ENCODE results near the gene COL1A1. TPM values are rescaled to one million over a fixed set of nuclear protein-coding genes. Genes with fewer than 3 reads are reported as not detected.

COL1A1 gene
- total RNA-seq, 1 experiment from 2014 or later: 104 TPM

- Histone ChIP-seq H4K5ac (ENCODE audit: insufficient read length, low read depth, low read length) (no peak overlapping the region), H3K9me3 (ENCODE audit: control insufficient read depth, low read depth, low read length) (no peaks in the 10 kb centered on the region), H2BK20ac (ENCODE audit: low read depth, low read length, poor library complexity, severe bottlenecking) (no peak overlapping the region), H3K23me2 (ENCODE audit: insufficient read length, low read depth, low read length, poor library complexity, severe bottlenecking) (peaks cover 4% of the 10 kb centered on the region), H2AK5ac (ENCODE audit: insufficient read length, low read length) (no peak overlapping the region), H3K9ac (ENCODE audit: extremely low read depth, insufficient read length, low read length) (no peak overlapping the region), H3K23ac (ENCODE audit: insufficient read length, low read depth, low read length) (no peak overlapping the region), H3T11ph (ENCODE audit: low read length) (no peak overlapping the region), H3K27ac (ENCODE audit: insufficient read length, low read depth, low read length) (no peak overlapping the region), H3K79me1 (ENCODE audit: insufficient read depth, low read depth, low read length, poor library complexity, severe bottlenecking) (no peaks in the 10 kb centered on the region), H4K8ac (replicated peaks; ENCODE audit: insufficient read length, low read depth, low read length) (no peak overlapping the region), H2BK120ac (ENCODE audit: low read depth, low read length, poor library complexity, severe bottlenecking) (no peak overlapping the region), H3K14ac (ENCODE audit: insufficient read depth, low read length) (no peak overlapping the region), H2BK5ac (ENCODE audit: insufficient read length, low read length) (no peak overlapping the region), H4K91ac (ENCODE audit: insufficient read length, low read depth, low read length) (no peak overlapping the region), H2AFZ (ENCODE audit: low read length) (no peak overlapping the region), H3K18ac (ENCODE audit: insufficient read length, low read depth, low read length) (no peak overlapping the region), H2BK12ac (ENCODE audit: insufficient read length, low read depth, low read length) (no peak overlapping the region), H3K79me2 (ENCODE audit: insufficient read depth, low read length) (no peaks in the 10 kb centered on the region), H3K27me3 (ENCODE audit: insufficient read depth, low read length) (no peaks in the 10 kb centered on the region), H3K4ac (ENCODE audit: low read depth, low read length) (no peak overlapping the region), H3K4me1 (ENCODE audit: insufficient read depth, low read length) (peaks cover 2% of the 10 kb centered on the region; the same call in 1 of the 2 replicates), H4K20me1 (ENCODE audit: control insufficient read depth, insufficient read depth, insufficient read length) (no peaks in the 10 kb centered on the region), H3K4me2 (ENCODE audit: insufficient read depth, insufficient read length, low read length) (no peak overlapping the region), H2BK15ac (ENCODE audit: low read depth, low read length) (no peak overlapping the region), H3K56ac (ENCODE audit: insufficient read length, low read depth, low read length) (no peak overlapping the region)
- TF ChIP-seq CTCF (conservative IDR thresholded peaks at IDR 0.05): no peak
- no CpG with 5 or more reads among the region's 10 CpGs for WGBS (ENCODE audit: extremely low coverage, insufficient read length, low lambda C conversion rate)
- no peaks in the 10 kb centered on the region; a peak in 1 of 5 replicates for H3K9me3 Mint-ChIP-seq
- peak overlapping the region in 2 of 3 experiments; percentile 32 to 49; a peak in 1 of 7 replicates for H3K27ac Mint-ChIP-seq
- peak; percentile 73 for DNase-seq
- peaks cover 30 to 39% of the 10 kb centered on the region in 2 experiments for H3K4me1 Mint-ChIP-seq
- peaks cover 4% of the 10 kb centered on the region for H3K27me3 Mint-ChIP-seq (ENCODE audit: low read depth)
- H3K36me3 Mint-ChIP-seq (ENCODE audit: insufficient read depth in 1 of 3, low read depth in 3 of 3): no peaks in the 10 kb centered on the region
- H3K4me3 Mint-ChIP-seq: no peak overlapping the region
These were observed 28.0 kb downstream of the COL1A1 start for GRCh38 chr17:50173335-50173941.

Data from H9 (cell line).